B cell (primary cell): Measurements from ENCODE around the gene SRRM2. TPM values are rescaled to one million over a fixed set of nuclear protein-coding genes. Genes with fewer than 3 reads are reported as not detected.

Source experiments
- ATAC-seq: fragments of 200-7000 bp; cut with Tn5 transposase; one replicate; pipeline ENCODE4 v1.10.0; 2021; ENCODE audit warnings: low read depth, mild to moderate bottlenecking, moderate number of reproducible peaks, moderate library complexity
- CTCF ChIA-PET: fragments of 350-600 bp; sonication (Branson Sonifier 250); formaldehyde crosslinking; loops from one replicate; lab custom pipeline; 2021; ENCODE audit warnings: antibody characterized with exemption, inconsistent platforms; lab: Charles Lee
- POLR2A ChIA-PET: fragments of 350-600 bp; sonication (Branson Sonifier 250); formaldehyde crosslinking; loops from one replicate; lab custom pipeline; 2021; ENCODE audit warnings: antibody characterized with exemption; lab: Charles Lee
- DNase-seq: peaks from one replicate; pipeline ENCODE4 v3.0.0; 2013
- H2AFZ ChIP-seq: 2 replicates; pipeline ENCODE4 v1.6.1; 2012; ENCODE audit warnings: mild to moderate bottlenecking, low read depth, low read length; ENCODE audit not compliant: insufficient read depth, poor library complexity, severe bottlenecking
- H3K27ac ChIP-seq, 2 donors: 1 replicate in 1 of 2; 2 replicates in 1 of 2; pipeline ENCODE4 v1.5.1; 2012 to 2013; ENCODE audit warnings: low read length in 2 of 2, mild to moderate bottlenecking in 2 of 2, moderate library complexity in 1 of 2
- H3K27me3 ChIP-seq, 4 experiments: fragments of 200-600 bp in 1 of 4; sonication (generic) in 1 of 4; replicated peaks in 1 of 4; 1 replicate in 2 of 4; 2 replicates in 2 of 4; pipeline versions ENCODE4 v1.6.1 to v1.7.0; 2013 to 2016; ENCODE audit warnings: low read length in 3 of 4, mild to moderate bottlenecking in 2 of 4, mixed read lengths in 1 of 4, moderate library complexity in 1 of 4; ENCODE audit not compliant: insufficient read depth in 4 of 4, control insufficient read depth in 3 of 4; ENCODE audit errors: control extremely low read depth in 1 of 4
- H3K36me3 ChIP-seq, 2 experiments: replicated peaks in 1 of 2; 1 replicate in 1 of 2; 2 replicates in 1 of 2; pipeline versions ENCODE4 v1.6.1 to v1.7.1; 2013; ENCODE audit warnings: low read length in 1 of 2; ENCODE audit not compliant: insufficient read depth in 2 of 2, control insufficient read depth in 1 of 2; ENCODE audit errors: control extremely low read depth in 1 of 2, extremely low read depth in 1 of 2
- H3K4me1 ChIP-seq, 2 donors: fragments of 200-600 bp in 1 of 2; sonication (generic) in 1 of 2; 1 replicate in 1 of 2; 2 replicates in 1 of 2; pipeline versions ENCODE4 v1.5.1 to v1.6.1; 2013 to 2017; ENCODE audit warnings: low read length in 2 of 2; ENCODE audit not compliant: control insufficient read depth in 2 of 2, insufficient read depth in 2 of 2
- H3K4me2 ChIP-seq: replicated peaks from 2 replicates; pipeline ENCODE3; 2012; ENCODE audit warnings: mild to moderate bottlenecking, low read depth, low read length; ENCODE audit not compliant: poor library complexity, severe bottlenecking
- H3K4me3 ChIP-seq, 5 experiments: fragments of 200-600 bp in 1 of 5; sonication (generic) in 1 of 5; 1 replicate in 3 of 5; 2 replicates in 2 of 5; pipeline versions ENCODE4 v1.5.1 to v1.7.0; 2011 to 2016; ENCODE audit warnings: low read length in 4 of 5, mild to moderate bottlenecking in 4 of 5, low read depth in 2 of 5, control low read depth in 1 of 5, moderate library complexity in 1 of 5; ENCODE audit not compliant: insufficient read depth in 1 of 5; ENCODE audit errors: control extremely low read depth in 1 of 5, extremely low read depth in 1 of 5
- H3K79me2 ChIP-seq: fragments of 200-600 bp; sonication (generic); one replicate; pipeline ENCODE4 v1.6.0; 2016; ENCODE audit warnings: low read length; ENCODE audit not compliant: control insufficient read depth, insufficient read depth
- H3K9ac ChIP-seq: fragments of 200-600 bp; sonication (generic); 2 replicates; pipeline ENCODE4 v1.6.1; 2017; ENCODE audit warnings: mild to moderate bottlenecking, low read length, moderate library complexity
- H3K9me3 ChIP-seq, 3 donors: one replicate each; pipeline versions ENCODE4 v1.6.1 to v1.7.1; 2013; ENCODE audit warnings: low read length in 2 of 3; ENCODE audit not compliant: control insufficient read depth in 2 of 3, insufficient read depth in 1 of 3; ENCODE audit errors: control extremely low read depth in 1 of 3
- H4K20me1 ChIP-seq: 2 replicates; pipeline ENCODE4 v1.6.0; 2012; ENCODE audit warnings: mild to moderate bottlenecking, low read length; ENCODE audit not compliant: insufficient read depth, control insufficient read depth, poor library complexity, severe bottlenecking
- H3K27ac Mint-ChIP-seq: one replicate; pipeline ENCODE4 v1.8.0; 2021; ENCODE audit warnings: mixed read lengths
- H3K27me3 Mint-ChIP-seq: one replicate; pipeline ENCODE4 v1.8.0; 2021; ENCODE audit warnings: mixed read lengths
- H3K4me1 Mint-ChIP-seq: one replicate; pipeline ENCODE4 v1.8.0; 2021; ENCODE audit warnings: mixed read lengths
- H3K4me3 Mint-ChIP-seq: one replicate; pipeline ENCODE4 v1.8.0; 2021; ENCODE audit warnings: mixed read lengths
- H3K9me3 Mint-ChIP-seq: one replicate; pipeline ENCODE4 v1.8.0; 2022; ENCODE audit warnings: mixed read lengths; ENCODE audit not compliant: insufficient read depth
- CTCF ChIP-seq: fragments of 200-600 bp; IDR thresholded peaks from one replicate; pipeline ENCODE4 v1.8.0; 2022; ENCODE audit warnings: antibody characterized with exemption, mild to moderate bottlenecking
- EZH2 ChIP-seq: IDR thresholded peaks from 2 replicates; pipeline ENCODE4 v1.6.1; 2012; ENCODE audit warnings: borderline replicate concordance, low read depth, mild to moderate bottlenecking, moderate library complexity, low read length; ENCODE audit not compliant: insufficient read depth, poor library complexity, severe bottlenecking
- WGBS: methylation state at CpG from one replicate; pipeline ENCODE4 v1.1.5; 2013; ENCODE audit warnings: missing lambda C conversion rate; ENCODE audit not compliant: insufficient coverage; 5-methylcytosine and 5-hydroxymethylcytosine counted together
- intact Hi-C: fragments of 100-400 bp; cut with micrococcal nuclease; formaldehyde crosslinking; loops from one replicate; pipeline ENCODE4 v1.10.0; 2022
- polyA plus RNA-seq: library from polyadenylated mRNA; depleted of rRNA; stranded (reverse); fragments of >200 nt; gene quantifications from 2 replicates; pipeline ENCODE4 v1.2.3, GENCODE V29; 2012
- total RNA-seq, 2 donors: library from RNA; stranded (reverse); fragments of 120-200 nt in 1 of 2; gene quantifications; 1 replicate in 1 of 2; 2 replicates in 1 of 2; pipeline versions ENCODE4 v1.2.3 to v1.2.4, GENCODE V29; 2013 to 2022

The SRRM2 gene
- total and polyA plus RNA-seq, 2 donors (not counting 1 experiment from before 2014, with no cell fraction given): 1,485 to 1,879 TPM

DNA sequence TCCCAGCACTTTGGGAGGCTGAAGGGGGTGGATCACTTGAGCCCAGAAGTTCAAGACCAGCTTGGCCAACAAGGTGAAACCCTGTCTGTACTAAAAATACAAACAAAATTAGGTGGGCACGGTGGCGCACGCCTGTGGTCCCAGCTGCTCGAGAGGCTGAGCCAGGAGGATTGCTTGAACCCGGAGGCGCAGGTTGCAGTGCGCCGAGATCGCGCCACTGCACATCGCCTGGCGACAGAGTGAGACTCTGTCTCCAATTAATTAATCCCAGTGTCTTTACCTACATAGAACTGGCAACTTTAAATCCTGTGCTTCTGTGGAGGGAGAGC, 26.2 kb downstream of the SRRM2 start:
- H3K4me2 ChIP-seq: peak overlapping the region; percentile 95
- Mint-ChIP-seq H3K9me3 (no peaks in the 10 kb centered on the region), H3K4me3 (peak overlapping the region; percentile 96), H3K27ac (peak overlapping the region; percentile 98), H3K4me1 (peaks cover 26% of the 10 kb centered on the region), H3K27me3 (no peaks in the 10 kb centered on the region)
- ATAC-seq (no peak), DNase-seq (no peak)
- ChIA-PET POLR2A (interaction anchor here (0.5 to 3.9 kb wide), 5 partner anchors 26 to 304 kb away, joined by 3 to 31 read pairs (median 3); partner anchors contain the start of genes PRSS27, SRRM2 and TBC1D24), CTCF (interaction anchor here (0.9 kb wide), 1 partner anchor 90 kb away, joined by 4 read pairs; no protein-coding TSS in a partner anchor)
- 89% methylated on average over 3 of the region's 12 CpGs for WGBS
- H3K4me1 ChIP-seq: peaks cover 17 to 29% of the 10 kb centered on the region in 2 donors
- peak overlapping the region; percentile 100 for H3K9ac ChIP-seq
- intact Hi-C loops: loop anchor here (5.0 to 10.0 kb wide), 4 partner anchors 86 to 786 kb away; partner anchors contain the start of genes KCTD5 and PKMYT1
- no peak for TF ChIP-seq EZH2
- TF ChIP-seq CTCF: no peak
- peak overlapping the region; percentile 98 to 99 for H3K27ac ChIP-seq
- no peaks in the 10 kb centered on the region for H3K9me3 ChIP-seq
- peaks cover 0 to 10% of the 10 kb centered on the region in 2 experiments for H3K36me3 ChIP-seq
- H3K27me3 ChIP-seq: no peaks in the 10 kb centered on the region
- H3K4me3 ChIP-seq: peak overlapping the region in 4 of 5 experiments; percentile 78 to 97 (median 94)
- peaks cover 39% of the 10 kb centered on the region for H3K79me2 ChIP-seq
- peaks cover 15% of the 10 kb centered on the region for H4K20me1 ChIP-seq
- no peak overlapping the region for H2AFZ ChIP-seq

DNA sequence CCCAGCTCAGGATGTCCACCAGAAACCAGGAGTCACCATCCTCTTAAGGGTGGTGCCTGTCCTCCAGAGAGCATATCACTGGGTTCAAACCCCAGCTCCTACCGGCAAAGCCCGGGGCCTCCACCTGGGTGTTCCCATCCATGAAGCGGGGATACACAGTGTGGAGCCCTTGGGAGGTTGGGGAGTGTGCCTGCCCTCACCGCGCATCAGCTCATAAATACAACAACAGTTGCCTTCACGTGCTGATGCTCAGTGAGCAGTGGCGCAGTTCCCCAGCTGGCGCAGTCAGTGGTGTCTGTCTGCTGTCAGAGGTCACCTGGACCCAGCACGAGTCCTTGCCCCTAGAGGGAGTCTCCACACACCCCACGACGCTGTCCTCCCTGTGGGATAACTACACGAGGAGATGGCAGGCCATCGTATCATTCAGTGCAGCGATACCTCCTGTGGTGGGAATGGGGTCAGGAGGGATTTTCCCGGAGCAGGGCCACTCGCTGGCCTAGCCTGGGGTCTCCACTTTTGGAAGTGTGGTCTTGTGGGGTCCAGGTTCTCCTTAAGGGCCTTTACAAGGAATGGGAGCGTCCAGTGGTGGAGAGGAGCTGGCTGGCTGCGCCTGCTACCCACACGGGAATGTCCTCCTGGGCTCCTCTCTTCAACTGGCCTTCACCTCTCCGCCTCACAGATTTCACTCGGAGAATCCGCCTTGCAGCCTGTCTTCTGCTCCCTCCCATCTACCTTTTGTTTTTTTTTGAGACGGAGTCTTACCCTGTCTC, 26.9 kb downstream of the SRRM2 start:
- Histone ChIP-seq H3K9ac (no peak overlapping the region), H3K79me2 (peaks cover 39% of the 10 kb centered on the region), H3K4me1 (peaks cover 17 to 29% of the 10 kb centered on the region in 2 donors), H3K27ac (no peak overlapping the region), H3K4me3 (no peak overlapping the region), H3K9me3 (no peaks in the 10 kb centered on the region), H3K36me3 (peaks cover 0 to 8% of the 10 kb centered on the region in 2 experiments), H4K20me1 (peaks cover 13% of the 10 kb centered on the region), H3K27me3 (no peaks in the 10 kb centered on the region), H3K4me2 (no peak overlapping the region), H2AFZ (no peak overlapping the region)
- peak overlapping the region; percentile 96 for H3K4me3 Mint-ChIP-seq
- intact Hi-C loops: loop anchor here (5.0 to 10.0 kb wide), 4 partner anchors 85 to 787 kb away; partner anchors contain the start of genes KCTD5 and PKMYT1
- H3K4me1 Mint-ChIP-seq: peaks cover 26% of the 10 kb centered on the region
- ChIA-PET POLR2A (interaction anchor here (0.6 to 3.9 kb wide), 2 partner anchors 27 to 209 kb away, joined by 3 to 31 read pairs; partner anchors contain the start of gene SRRM2), CTCF (interaction anchor here (0.9 kb wide), 1 partner anchor 89 kb away, joined by 4 read pairs; no protein-coding TSS in a partner anchor)
- DNase-seq: no peak
- TF ChIP-seq CTCF: no peak
- TF ChIP-seq EZH2: no peak
- H3K9me3 Mint-ChIP-seq: no peaks in the 10 kb centered on the region
- H3K27ac Mint-ChIP-seq: peak overlapping the region; percentile 98
- ATAC-seq: no peak
- 93% methylated on average over 22 of the region's 23 CpGs for WGBS
- H3K27me3 Mint-ChIP-seq: no peaks in the 10 kb centered on the region
